Measurements from ENCODE around the gene MYOCD.
"Not testable (repeated sequence)": the region's sequence is repeated elsewhere in the genome, so short reads cannot be mapped to it uniquely, and the experiment has no call there.

The MYOCD gene, protein sequence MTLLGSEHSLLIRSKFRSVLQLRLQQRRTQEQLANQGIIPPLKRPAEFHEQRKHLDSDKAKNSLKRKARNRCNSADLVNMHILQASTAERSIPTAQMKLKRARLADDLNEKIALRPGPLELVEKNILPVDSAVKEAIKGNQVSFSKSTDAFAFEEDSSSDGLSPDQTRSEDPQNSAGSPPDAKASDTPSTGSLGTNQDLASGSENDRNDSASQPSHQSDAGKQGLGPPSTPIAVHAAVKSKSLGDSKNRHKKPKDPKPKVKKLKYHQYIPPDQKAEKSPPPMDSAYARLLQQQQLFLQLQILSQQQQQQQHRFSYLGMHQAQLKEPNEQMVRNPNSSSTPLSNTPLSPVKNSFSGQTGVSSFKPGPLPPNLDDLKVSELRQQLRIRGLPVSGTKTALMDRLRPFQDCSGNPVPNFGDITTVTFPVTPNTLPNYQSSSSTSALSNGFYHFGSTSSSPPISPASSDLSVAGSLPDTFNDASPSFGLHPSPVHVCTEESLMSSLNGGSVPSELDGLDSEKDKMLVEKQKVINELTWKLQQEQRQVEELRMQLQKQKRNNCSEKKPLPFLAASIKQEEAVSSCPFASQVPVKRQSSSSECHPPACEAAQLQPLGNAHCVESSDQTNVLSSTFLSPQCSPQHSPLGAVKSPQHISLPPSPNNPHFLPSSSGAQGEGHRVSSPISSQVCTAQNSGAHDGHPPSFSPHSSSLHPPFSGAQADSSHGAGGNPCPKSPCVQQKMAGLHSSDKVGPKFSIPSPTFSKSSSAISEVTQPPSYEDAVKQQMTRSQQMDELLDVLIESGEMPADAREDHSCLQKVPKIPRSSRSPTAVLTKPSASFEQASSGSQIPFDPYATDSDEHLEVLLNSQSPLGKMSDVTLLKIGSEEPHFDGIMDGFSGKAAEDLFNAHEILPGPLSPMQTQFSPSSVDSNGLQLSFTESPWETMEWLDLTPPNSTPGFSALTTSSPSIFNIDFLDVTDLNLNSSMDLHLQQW

DNA sequence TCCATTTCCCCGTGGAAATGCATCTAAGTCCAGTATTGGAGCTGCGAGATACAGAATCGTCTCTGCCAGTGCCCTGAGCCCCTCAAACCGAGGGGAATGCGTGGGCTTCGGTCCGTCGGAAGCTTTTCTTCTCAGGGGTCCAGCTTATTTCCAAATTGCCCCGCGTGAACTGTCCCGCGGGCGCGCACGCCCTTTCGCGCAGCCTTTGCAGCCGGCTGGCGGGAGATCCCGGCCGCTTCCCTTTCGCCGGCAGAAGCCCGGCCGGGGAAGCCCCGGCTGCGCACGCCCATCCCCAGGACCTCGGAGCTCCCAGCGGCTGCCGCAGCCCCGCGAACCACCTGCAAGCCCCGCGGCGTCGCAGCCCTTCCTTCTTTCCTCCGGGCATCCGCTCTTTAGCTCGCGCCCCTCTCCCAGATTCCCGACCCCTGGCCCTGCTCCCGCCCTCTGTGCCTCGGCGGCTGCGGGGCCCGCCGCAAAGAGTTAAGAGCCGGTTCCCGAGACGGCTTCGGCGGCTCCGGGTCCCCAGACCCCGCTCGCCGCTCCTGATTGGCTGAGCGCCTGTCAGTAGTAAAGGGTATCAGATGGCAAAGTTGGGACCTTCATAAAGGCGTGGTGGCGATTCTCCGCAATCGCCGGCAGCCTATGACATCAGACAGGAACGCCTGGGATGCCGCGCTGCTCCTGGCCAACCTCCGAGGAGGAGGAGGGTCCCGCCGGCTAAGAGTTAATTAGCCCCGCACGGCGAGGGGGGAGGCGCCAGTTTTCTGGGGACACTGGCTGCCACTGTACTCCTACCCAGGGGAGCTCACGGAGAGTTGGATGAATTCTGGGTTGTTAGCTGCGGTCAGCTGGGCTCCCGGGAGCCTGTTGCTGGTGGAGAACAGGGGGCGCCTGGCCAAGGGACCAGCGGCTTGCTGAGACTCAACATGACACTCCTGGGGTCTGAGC lies at the start of gene MYOCD:
MYOCD (plus strand) TSS at position 628 of the 948 bp plus-strand sequence; CDS start at position 927, 299 bp downstream.
- DNase-seq (ENCODE audit: low spot score): peak; percentile 90

DNA sequence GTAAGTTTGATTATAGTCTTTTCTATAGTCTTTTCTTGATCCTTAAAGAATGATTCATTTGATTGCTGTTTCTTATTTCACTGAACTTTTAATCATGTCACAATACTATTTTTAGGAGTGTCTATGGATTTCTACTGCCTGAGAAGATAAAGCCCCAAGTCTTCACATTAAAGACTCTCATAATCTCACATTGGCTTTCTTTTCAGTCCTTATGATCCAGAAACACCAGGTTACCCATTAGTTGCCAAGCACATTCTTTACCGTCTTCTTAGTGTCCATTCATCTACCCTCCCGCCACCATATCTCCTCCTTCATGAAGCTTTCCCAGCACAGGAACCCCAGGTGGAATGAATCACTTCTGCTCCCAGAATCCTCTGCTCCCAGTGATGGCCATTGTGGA lies 49.5 kb upstream of the MYOCD start:
- DNase-seq (ENCODE audit: low spot score): no peak

DNA sequence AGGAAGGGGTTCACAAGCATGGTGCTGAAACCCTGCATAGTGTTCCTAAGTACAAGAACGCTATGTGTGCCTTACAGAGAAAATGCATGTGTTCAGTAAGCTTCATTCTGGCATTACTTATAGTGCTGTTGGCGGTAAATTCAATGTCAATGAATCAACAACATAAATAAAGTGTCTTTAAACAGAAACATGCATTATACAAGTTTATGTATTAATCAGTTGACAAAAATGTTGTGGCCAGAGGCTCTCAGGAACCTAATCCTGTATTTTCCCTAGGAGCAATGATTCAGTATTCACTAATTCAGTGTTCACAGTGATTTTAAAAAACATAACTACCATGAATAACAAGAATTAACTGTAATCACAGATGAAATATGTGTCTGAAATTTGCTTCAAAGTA lies 47.1 kb upstream of the MYOCD start:
- no peak for DNase-seq (ENCODE audit: low spot score)

DNA sequence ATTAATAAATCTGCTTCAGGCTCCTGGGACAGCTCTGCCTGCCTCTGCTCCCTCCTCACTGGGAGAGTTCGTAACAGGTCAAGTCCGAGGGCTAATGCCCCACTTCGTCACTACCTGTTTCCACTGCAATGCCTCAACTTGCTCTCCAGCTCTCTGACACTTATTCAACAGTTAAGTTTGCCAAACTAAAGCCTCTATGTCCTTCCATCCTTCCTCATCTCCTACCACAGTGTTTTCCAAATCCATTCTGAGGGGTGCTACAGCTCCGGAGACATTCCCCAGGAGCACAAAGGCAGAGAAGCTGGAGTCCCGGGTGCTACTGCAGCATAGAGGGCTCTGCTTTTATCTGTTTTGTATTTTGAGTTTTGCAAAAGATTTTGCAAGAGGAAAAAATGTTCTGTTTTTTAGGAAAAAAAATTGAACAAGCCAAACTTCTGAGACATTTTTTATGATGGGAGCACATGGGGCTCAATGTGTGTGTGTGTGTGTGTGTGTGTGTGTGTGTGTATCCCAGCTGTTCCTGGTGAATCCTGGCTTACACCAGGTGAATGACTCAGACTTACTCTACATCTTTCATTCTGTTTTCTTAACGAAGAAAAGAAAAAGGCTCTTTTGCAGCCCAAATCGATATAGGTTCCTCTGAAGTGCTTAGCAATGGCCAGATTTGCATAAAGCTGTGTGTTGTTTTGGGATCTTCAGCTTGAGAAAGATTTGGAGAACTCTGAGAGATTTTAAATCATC lies 46.1 kb upstream of the MYOCD start:
- no peak for DNase-seq (ENCODE audit: low spot score)

DNA sequence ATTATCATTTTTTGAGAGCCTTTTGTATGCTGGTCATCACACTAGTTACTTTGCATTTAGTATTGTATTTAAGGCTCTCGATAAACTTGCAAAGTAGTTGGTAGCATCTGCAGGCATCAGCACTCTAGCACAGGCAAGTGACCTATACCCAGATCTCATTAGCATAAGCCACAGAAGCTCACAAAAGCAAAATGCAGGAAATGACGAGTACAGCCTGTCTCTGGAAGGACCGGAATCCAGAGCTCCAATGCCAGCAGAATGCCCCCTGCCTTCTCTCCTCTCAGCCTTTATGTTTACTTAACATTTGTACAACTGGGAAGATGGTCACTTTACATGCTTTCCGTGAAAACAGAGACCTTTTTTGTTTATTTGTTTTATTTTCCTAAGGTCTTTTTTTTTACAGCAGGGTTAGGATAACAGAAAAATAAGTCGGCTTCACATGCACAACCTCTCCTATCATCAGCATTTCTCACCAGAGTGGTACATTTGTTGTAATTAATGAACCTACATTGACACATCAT lies 45.4 kb upstream of the MYOCD start:
- DNase-seq (ENCODE audit: low spot score): no peak

DNA sequence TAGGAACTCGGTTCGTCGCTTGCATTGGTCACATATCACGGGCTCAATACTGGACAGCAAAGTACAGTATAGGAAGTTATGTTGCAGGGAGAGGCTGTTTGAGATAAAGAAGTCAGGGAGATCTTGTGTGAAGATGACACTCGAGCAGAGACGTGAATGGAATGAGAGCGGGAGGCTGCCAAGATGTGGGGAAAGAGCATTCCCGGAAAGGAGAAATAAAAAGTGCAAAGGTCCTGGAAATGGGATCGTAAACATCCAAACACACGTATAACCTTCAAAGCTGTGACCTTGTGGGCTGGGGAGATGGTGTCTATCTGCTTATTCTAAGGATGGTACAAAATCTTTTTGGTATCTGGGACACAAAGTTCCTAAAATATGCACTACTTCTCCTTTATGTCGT lies 43.0 kb upstream of the MYOCD start:
- DNase-seq (ENCODE audit: low spot score): no peak

DNA sequence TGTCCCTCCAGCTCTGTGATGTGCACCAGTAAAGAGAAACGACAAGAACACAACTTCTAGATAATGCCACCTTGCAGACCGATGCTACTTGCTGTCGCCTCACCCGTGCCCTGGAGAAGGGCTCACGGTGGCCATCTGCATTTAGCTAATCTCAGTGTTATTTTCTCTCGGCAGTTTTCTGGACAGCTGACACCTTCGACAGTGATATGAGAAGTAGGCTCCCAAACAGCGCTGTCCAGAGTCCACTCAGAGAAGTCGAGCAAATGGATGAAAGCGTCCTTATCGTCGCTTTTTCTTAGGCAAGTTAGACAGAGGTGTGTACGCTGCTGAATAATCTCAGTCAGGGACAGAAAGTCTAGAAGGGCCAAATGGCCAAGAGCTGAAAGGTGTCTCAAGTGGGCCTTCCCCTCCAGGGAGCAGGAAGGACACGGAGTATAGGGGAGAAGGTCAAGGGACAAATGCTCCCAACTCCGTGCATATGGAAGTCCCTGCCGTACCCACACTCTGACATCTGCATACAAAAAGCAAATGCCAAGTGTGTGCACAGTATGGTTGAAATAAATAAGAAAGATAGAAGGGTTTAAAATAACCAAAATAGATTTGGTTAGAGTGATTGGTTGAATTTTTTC lies 42.4 kb upstream of the MYOCD start:
- DNase-seq (ENCODE audit: low spot score): no peak

DNA sequence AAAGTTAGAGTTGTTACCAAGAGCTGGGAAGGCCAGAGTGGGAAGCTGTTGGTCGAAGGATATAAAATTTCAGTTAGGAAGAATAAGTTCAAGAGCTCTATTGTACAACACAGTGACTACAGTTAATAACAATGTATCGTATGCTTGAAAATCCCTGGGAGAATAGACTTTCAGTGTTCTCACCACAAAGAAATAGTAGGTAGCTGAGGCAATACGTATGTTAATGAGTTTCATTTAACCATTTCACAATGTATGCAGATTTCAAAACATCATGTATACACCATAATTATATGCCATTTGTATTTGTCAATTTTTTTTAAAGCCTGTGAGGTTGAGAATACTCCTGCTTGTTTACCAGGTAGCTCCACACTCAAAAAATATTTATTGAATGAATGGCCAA lies 41.5 kb upstream of the MYOCD start:
- no peak for DNase-seq (ENCODE audit: low spot score)

DNA sequence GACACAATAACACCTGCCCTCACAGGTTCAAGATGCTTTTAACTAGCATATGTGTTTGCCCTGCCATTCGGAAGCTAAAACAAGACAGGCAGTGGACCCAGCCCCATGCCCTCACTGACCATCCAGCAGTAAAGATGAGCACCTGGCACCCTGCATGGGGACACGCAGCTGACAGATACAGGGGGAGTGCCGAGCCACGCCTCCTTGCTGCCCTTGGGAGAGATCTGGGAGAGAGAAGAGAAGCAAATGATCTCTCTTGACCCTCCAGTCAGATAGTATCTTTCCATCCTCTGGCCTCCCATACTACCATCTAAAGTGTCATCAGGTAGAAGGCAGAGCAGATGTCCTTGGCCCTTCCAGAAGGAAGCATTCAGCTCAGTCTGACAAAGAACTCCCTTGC lies 40.6 kb upstream of the MYOCD start:
- DNase-seq (ENCODE audit: low spot score): no peak

DNA sequence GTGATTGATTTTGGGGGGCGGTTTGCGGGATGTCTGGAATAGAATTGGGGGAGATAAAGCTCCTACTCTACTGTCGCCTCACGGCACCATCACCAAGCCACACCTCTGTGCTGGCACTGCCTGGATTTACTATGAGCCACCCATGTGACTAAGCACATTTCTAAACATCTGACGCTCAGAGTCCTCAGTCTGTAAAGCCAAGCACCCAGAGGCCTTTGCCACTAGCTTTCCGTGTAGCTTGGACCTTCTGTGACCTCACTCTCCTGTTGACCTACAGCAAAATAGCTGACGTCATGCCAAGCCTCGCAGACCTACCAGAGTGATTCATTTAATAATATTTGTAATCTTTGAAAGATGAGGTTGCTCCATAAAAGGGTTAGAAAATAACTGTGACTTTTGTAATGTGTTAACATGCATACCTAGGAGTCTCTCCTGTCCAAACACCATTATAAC lies 38.5 kb upstream of the MYOCD start:
- no peak for DNase-seq (ENCODE audit: low spot score)

DNA sequence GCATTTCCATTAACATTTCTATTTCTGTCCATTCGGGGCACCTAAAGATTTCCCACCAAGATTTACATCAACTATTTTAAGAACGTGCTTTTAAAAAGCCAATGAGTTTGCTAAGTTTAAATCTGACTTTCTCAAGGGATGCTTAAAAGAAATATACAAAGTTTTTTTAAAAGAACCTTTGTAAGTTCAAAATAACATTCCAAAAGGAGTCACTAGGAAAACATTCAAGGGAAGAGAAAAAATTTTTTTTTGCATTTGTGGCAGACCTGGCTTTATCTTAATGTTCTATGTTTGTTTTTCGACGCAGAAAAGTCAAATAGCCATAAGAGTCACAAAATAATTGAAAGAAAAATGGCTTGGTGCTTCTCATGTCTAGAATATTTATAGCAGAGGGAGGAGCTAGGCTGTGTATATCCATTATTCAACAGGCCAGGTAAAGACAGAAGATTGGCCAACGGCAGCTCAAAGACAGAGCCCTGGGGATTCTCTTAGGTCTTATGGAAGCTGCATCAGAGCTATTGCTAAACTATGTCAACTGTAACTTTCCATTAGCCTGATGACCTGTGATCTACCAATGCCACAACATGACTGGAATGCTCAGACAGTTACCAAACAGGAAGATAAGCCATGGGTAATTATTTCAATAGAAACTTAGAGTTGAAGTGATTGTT lies 37.8 kb upstream of the MYOCD start:
- DNase-seq (ENCODE audit: low spot score): no peak

DNA sequence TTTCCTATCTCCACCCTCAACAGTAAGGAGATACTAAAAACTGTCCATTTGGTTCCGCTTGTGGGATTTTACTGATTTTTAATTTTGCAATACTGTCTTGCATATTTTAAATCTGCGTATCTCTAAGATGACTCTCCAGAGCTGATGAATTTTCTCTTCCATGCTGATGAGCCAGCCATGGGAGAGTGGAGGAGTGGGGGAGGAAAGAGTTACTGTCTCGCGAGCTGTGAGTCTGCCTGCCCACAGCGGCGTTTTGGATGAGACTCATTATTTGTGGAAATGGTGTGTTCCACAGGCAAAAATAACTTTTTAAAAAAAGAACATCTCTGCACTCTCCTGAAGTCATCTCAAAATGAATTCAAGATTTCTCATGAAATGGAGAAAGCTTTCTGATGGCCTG lies 34.6 kb upstream of the MYOCD start:
- no peak for DNase-seq (ENCODE audit: low spot score)

DNA sequence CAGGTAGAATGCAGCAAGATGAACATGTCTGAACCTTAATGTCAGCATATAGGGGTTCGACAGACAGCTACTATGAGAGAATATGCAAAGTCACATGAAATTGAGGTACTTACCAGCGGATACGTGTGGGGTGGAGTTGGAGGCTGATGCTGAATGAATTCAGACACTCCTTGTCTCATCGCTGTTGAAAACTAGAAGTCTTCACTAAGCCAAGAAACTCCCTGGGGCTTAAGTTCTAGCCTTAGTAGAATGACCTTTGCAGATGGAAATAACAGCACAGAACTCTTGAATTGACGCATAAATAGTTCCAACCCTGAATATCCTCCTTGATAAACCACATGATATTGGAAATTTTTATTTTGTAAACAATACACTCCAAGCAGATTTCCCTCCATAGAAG lies 32.9 kb upstream of the MYOCD start:
- no peak for DNase-seq (ENCODE audit: low spot score)

DNA sequence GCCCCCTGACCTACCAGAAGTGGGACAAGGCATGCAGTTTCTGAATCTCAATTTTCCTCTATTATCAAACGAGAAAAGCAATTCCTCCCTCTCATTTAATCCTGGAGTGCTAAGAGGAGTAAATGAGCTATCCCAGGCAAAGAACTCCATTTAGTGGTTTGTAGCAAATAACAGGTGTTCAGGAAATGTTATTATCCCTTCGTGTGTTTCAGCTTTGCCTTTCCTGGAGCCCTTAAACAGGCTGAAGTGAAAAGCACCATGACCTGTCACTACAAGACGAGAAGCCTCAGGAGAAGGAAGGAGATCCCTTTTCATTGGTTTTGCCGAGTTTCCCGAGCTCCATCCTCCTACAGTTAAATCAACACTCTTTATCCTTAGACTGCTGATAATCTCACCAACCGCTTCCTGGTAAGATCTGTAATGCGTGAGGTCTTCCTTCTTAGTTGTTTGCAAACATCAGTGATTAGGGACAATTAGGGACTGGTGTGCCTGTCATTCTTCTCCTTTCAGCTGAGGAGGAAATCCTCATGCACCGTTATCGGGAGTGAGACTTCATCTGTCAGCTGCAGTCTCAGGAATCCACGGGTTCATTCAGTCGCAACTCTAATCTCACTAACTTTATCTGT lies 30.8 kb upstream of the MYOCD start:
- DNase-seq (ENCODE audit: low spot score): no peak

DNA sequence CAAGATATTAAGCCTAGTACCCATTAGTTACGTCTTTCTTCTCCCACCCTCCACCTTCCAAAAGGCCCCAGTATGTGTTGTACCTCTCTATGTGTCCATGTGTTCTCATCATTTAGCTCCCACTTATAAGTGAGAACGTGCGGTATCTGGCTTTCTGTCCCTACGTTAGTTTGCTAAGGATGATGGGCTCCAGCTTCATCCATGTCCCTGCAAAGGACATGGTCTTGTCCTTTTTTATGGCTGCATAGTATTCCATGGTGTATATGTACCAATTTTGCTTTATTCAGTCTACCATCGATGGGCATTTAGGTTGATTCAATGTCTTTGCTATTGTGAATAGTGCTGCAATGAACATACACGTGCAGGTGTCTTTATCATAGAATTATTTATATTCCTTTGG lies 29.7 kb upstream of the MYOCD start:
- not testable (repeated sequence) for DNase-seq (ENCODE audit: low spot score)

DNA sequence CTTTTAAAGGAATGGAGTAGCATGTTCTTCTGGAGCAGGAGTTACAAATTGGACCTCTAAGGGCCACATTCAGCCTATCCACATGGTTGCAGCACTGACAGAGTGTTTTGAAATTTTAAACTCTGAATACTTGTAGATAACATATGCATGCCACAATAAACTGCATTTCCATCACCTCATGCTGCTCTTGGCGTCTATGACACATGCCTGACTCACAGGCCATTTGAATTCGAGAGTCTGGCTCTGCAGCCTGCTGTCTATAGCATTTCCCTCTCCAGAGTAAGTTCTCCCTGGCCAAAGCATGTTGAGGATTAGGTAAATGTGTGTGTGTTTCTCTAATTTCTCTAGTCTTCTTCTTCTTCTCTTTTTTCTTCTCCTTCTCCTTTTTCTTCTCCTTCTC lies 28.7 kb upstream of the MYOCD start:
- no peak for DNase-seq (ENCODE audit: low spot score)

DNA sequence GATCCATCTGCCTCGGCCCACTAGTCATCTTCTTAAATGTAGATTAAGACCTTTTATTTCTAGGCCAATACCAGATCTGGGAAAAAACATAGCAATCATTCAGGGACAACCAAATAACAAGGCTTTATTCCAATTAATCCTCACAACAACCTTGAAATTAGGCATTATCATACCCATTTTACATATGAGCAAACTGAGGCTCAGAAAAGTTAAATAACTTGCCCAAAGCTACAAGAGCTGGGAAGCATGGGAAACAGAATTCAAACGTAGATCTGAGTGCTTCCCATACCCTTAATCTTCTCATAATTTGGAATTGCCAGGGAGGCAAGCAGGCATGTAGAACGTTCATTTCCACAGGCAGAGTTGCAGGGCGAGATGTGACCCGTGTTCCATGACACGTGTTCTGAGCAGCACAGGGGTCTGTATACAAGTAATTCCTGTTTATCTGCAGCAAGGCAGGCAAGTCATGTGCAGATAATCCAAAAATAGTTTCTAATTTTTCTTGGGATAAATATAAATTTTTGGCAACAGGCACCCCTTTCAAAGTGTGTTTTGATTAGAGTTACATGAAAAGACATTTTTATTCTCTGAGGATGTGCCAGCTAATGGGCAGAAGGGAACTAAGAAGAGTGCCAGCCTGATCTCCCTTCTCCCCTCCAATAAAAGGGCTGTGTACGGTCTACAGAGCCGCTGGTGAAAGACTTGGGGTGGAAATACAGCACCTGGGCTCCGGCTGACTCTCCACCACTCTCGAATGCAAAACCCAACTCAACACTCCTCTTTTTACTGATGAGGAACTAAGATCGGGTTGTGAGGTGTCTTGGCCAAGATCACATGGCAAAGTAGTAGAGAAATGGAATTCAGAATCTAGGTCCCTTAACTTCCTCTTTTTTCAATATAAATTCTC lies 27.7 kb upstream of the MYOCD start:
- DNase-seq (ENCODE audit: low spot score): no peak

DNA sequence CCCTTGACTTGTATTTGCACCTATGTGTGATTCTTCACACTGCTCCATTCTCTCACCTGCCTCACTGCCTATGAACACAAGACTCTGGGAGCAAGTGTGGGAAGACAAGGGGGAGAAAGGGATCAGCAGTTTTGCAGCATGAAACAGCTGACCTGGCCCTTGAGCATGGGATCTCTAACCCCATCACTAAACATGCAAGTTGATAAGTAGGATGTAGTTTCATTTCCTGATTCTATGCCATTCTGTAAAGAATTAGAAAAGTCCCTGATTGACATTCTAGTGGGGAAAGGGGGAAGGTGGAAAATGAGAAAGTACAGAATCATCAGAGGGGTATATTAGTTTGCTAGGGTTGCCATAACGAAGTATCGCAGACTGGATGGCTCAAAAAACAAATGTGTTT lies 25.3 kb upstream of the MYOCD start:
- DNase-seq (ENCODE audit: low spot score): no peak
